Activated CD8-positive, alpha-beta memory T cell treated with anti-CD3 and anti-CD28 coated beads, Interleukin-2, amount 10 ng/mL, durations not matched to agents 7 days and 5 days (primary cell): ENCODE data around the gene PGAM2. TPM values are rescaled to one million over a fixed set of nuclear protein-coding genes. Genes with fewer than 3 reads are reported as not detected.
A peak's percentile ranks its signal among the peaks of the same experiment; 100 is the strongest.
"Not testable (repeated sequence)": the region's sequence is repeated elsewhere in the genome, so short reads cannot be mapped to it uniquely, and the experiment has no call there.

Source experiments
- ATAC-seq: fragments of 150-1000 bp; cut with Tn5 transposase; one replicate; pipeline ENCODE4 v1.10.0; 2021; ENCODE audit warnings: moderate library complexity
- CTCF ChIA-PET: fragments of 350-600 bp; sonication (Branson Sonifier 250); formaldehyde crosslinking; loops from one replicate; lab custom pipeline; 2021; ENCODE audit warnings: antibody characterized with exemption; lab: Charles Lee
- DNase-seq: peaks from one replicate; pipeline ENCODE4 v3.0.0-alpha.2; 2020
- H3K27ac Mint-ChIP-seq: one replicate; pipeline ENCODE4 v1.8.0; 2021; ENCODE audit warnings: mild to moderate bottlenecking, mixed read lengths
- H3K27me3 Mint-ChIP-seq: one replicate; pipeline ENCODE4 v1.8.0; 2021; ENCODE audit warnings: mixed read lengths
- H3K36me3 Mint-ChIP-seq: one replicate; pipeline ENCODE4 v1.8.0; 2021; ENCODE audit warnings: mild to moderate bottlenecking, mixed read lengths
- H3K4me1 Mint-ChIP-seq: one replicate; pipeline ENCODE4 v1.8.0; 2021; ENCODE audit warnings: mixed read lengths
- H3K4me3 Mint-ChIP-seq: one replicate; pipeline ENCODE4 v1.8.0; 2021; ENCODE audit warnings: mild to moderate bottlenecking, moderate library complexity, mixed read lengths
- H3K9me3 Mint-ChIP-seq: one replicate; pipeline ENCODE4 v1.8.0; 2022; ENCODE audit warnings: low read depth, mixed read lengths
- total RNA-seq, 2 experiments: library from RNA; stranded (reverse); gene quantifications; one replicate each; pipeline ENCODE4 v1.2.3, GENCODE V29; 2021

Gene PGAM2
- total RNA-seq, 2 experiments from 2014 or later: 0.58 TPM; not detected in 1

GRCh38 chr7:44040493-44040891 lies 24.9 kb downstream of the PGAM2 start:
- CTCF ChIA-PET: interaction anchor here (1.0 kb wide), 1 partner anchor 21 kb away, joined by 3 read pairs; no protein-coding TSS in a partner anchor
- H3K27ac Mint-ChIP-seq: peak overlapping the region; percentile 89
- H3K4me1 Mint-ChIP-seq: peaks cover 18% of the 10 kb centered on the region
- not testable (repeated sequence) for H3K27me3 Mint-ChIP-seq, H3K9me3 Mint-ChIP-seq, H3K36me3 Mint-ChIP-seq
- ATAC-seq: peak; percentile 62
- peak; percentile 77 for DNase-seq
- peak overlapping the region; percentile 79 for H3K4me3 Mint-ChIP-seq

GRCh38 chr7:44039800-44040492 lies 25.4 kb downstream of the PGAM2 start:
- H3K27me3 Mint-ChIP-seq, H3K9me3 Mint-ChIP-seq, CTCF ChIA-PET, DNase-seq, H3K36me3 Mint-ChIP-seq: not testable (repeated sequence)
- Mint-ChIP-seq H3K4me3 (peak overlapping the region; percentile 79), H3K4me1 (peaks cover 17% of the 10 kb centered on the region), H3K27ac (peak overlapping the region; percentile 81)
- peak; percentile 40 for ATAC-seq

- peak; percentile 93 for DNase-seq
- Mint-ChIP-seq H3K4me3 (peak overlapping the region; percentile 50), H3K4me1 (peaks cover 16% of the 10 kb centered on the region), H3K27ac (peak overlapping the region; percentile 82)
- H3K27me3 Mint-ChIP-seq, CTCF ChIA-PET, H3K9me3 Mint-ChIP-seq, H3K36me3 Mint-ChIP-seq: not testable (repeated sequence)
- peak; percentile 75 for ATAC-seq
Observed at GRCh38 chr7:44038961-44039558, 26.3 kb downstream of the PGAM2 start.

- peaks cover 11% of the 10 kb centered on the region for H3K4me1 Mint-ChIP-seq
- DNase-seq, CTCF ChIA-PET, H3K36me3 Mint-ChIP-seq, H3K27me3 Mint-ChIP-seq, H3K27ac Mint-ChIP-seq, H3K4me3 Mint-ChIP-seq, ATAC-seq, H3K9me3 Mint-ChIP-seq: not testable (repeated sequence)
Observed at GRCh38 chr7:44038553-44038952, 26.8 kb downstream of the PGAM2 start.

GRCh38 chr7:44037951-44038350 lies 27.4 kb downstream of the PGAM2 start:
- DNase-seq, H3K27me3 Mint-ChIP-seq, CTCF ChIA-PET, H3K27ac Mint-ChIP-seq, H3K4me1 Mint-ChIP-seq, H3K36me3 Mint-ChIP-seq, H3K9me3 Mint-ChIP-seq, ATAC-seq, H3K4me3 Mint-ChIP-seq: not testable (repeated sequence)

- H3K4me1 Mint-ChIP-seq, H3K9me3 Mint-ChIP-seq, H3K4me3 Mint-ChIP-seq, DNase-seq, CTCF ChIA-PET, H3K27ac Mint-ChIP-seq, H3K27me3 Mint-ChIP-seq, H3K36me3 Mint-ChIP-seq: not testable (repeated sequence)
- ATAC-seq: peak; percentile 13
Observed at GRCh38 chr7:44036364-44036763, 29.0 kb downstream of the PGAM2 start.

GRCh38 chr7:44033971-44034844 lies 31.2 kb downstream of the PGAM2 start:
- not testable (repeated sequence) for H3K4me1 Mint-ChIP-seq, H3K4me3 Mint-ChIP-seq, ATAC-seq, H3K27me3 Mint-ChIP-seq, H3K36me3 Mint-ChIP-seq, H3K9me3 Mint-ChIP-seq, DNase-seq, H3K27ac Mint-ChIP-seq
- CTCF ChIA-PET: interaction anchor here (1.1 kb wide), 1 partner anchor 14 kb away, joined by 3 read pairs; no protein-coding TSS in a partner anchor

GRCh38 chr7:44032031-44032430 lies 33.3 kb downstream of the PGAM2 start:
- DNase-seq, H3K4me3 Mint-ChIP-seq, H3K4me1 Mint-ChIP-seq, CTCF ChIA-PET, ATAC-seq, H3K36me3 Mint-ChIP-seq, H3K27me3 Mint-ChIP-seq, H3K9me3 Mint-ChIP-seq: not testable (repeated sequence)
- H3K27ac Mint-ChIP-seq: peak overlapping the region; percentile 46

- H3K9me3 Mint-ChIP-seq, H3K27ac Mint-ChIP-seq, H3K4me1 Mint-ChIP-seq, H3K4me3 Mint-ChIP-seq, DNase-seq, CTCF ChIA-PET, ATAC-seq, H3K36me3 Mint-ChIP-seq, H3K27me3 Mint-ChIP-seq: not testable (repeated sequence)
Observed at GRCh38 chr7:44031319-44031718, 34.0 kb downstream of the PGAM2 start.

GRCh38 chr7:44030029-44030428 lies 35.3 kb downstream of the PGAM2 start:
- DNase-seq, H3K27me3 Mint-ChIP-seq, ATAC-seq, CTCF ChIA-PET, H3K9me3 Mint-ChIP-seq, H3K4me1 Mint-ChIP-seq, H3K4me3 Mint-ChIP-seq, H3K36me3 Mint-ChIP-seq, H3K27ac Mint-ChIP-seq: not testable (repeated sequence)

- ATAC-seq, H3K4me3 Mint-ChIP-seq, CTCF ChIA-PET, H3K27ac Mint-ChIP-seq, H3K9me3 Mint-ChIP-seq, DNase-seq, H3K27me3 Mint-ChIP-seq, H3K4me1 Mint-ChIP-seq, H3K36me3 Mint-ChIP-seq: not testable (repeated sequence)
Observed at GRCh38 chr7:44029433-44029832, 35.9 kb downstream of the PGAM2 start.

GRCh38 chr7:44022796-44023467 lies 42.4 kb downstream of the PGAM2 start:
- H3K4me3 Mint-ChIP-seq, DNase-seq, H3K27me3 Mint-ChIP-seq, H3K9me3 Mint-ChIP-seq, H3K36me3 Mint-ChIP-seq, ATAC-seq, CTCF ChIA-PET: not testable (repeated sequence)
- Mint-ChIP-seq H3K27ac (peak overlapping the region; percentile 25), H3K4me1 (peaks cover 16% of the 10 kb centered on the region)

- ATAC-seq, H3K4me3 Mint-ChIP-seq, H3K9me3 Mint-ChIP-seq, H3K27me3 Mint-ChIP-seq, CTCF ChIA-PET, H3K27ac Mint-ChIP-seq, DNase-seq, H3K36me3 Mint-ChIP-seq: not testable (repeated sequence)
- H3K4me1 Mint-ChIP-seq: peaks cover 19% of the 10 kb centered on the region
Observed at GRCh38 chr7:44022069-44022468, 43.3 kb downstream of the PGAM2 start.
